ENCODE results near the gene BPIFB2.

The BPIFB2 gene

GRCh38 chr20:33068251-33068939 is 60.9 kb downstream of the BPIFB2 start:
- Histone ChIP-seq H3K9me3 (ENCODE audit: control insufficient read depth, low read length) (no peaks in the 10 kb centered on the region), H3K4me1 (ENCODE audit: control insufficient read depth, insufficient read depth, low read length, poor library complexity, severe bottlenecking) (no peaks in the 10 kb centered on the region)
- WGBS, 2 experiments (ENCODE audit: insufficient coverage in 2 of 2): 85 to 90% methylated on average over 9 to 10 of the region's 12 CpGs

GRCh38 chr20:33069673-33070072 is 62.2 kb downstream of the BPIFB2 start:
- WGBS, 2 experiments (ENCODE audit: insufficient coverage in 2 of 2): 92 to 93% methylated on average over 8 to 9 of the region's 9 CpGs
- Histone ChIP-seq H3K4me3 (ENCODE audit: extremely low read depth, insufficient read depth, low read length, poor library complexity, severe bottlenecking) (no peak overlapping the region), H3K27ac (ENCODE audit: low read depth, low read length, severe bottlenecking) (no peak overlapping the region), H3K36me3 (ENCODE audit: control insufficient read depth, insufficient read depth, low read length) (no peaks in the 10 kb centered on the region), H3K4me1 (ENCODE audit: control insufficient read depth, insufficient read depth, low read length, poor library complexity, severe bottlenecking) (no peaks in the 10 kb centered on the region), H3K9me3 (ENCODE audit: control insufficient read depth, low read length) (no peaks in the 10 kb centered on the region)

More at GRCh38 chr20:33068251-33068939, 60.9 kb downstream of the BPIFB2 start:
- Histone ChIP-seq H3K27ac (ENCODE audit: low read depth, low read length, severe bottlenecking) (no peak overlapping the region), H3K36me3 (ENCODE audit: control insufficient read depth, insufficient read depth, low read length) (no peaks in the 10 kb centered on the region), H3K4me3 (ENCODE audit: extremely low read depth, insufficient read depth, low read length, poor library complexity, severe bottlenecking) (no peak overlapping the region)

GRCh38 chr20:33070111-33071053 is 62.9 kb downstream of the BPIFB2 start:
- no peaks in the 10 kb centered on the region for H3K9me3 ChIP-seq (ENCODE audit: control insufficient read depth, low read length)
- no peaks in the 10 kb centered on the region for H3K36me3 ChIP-seq (ENCODE audit: control insufficient read depth, insufficient read depth, low read length)

GRCh38 chr20:33071198-33071597 is 63.7 kb downstream of the BPIFB2 start:
- Histone ChIP-seq H3K4me1 (ENCODE audit: control insufficient read depth, insufficient read depth, low read length, poor library complexity, severe bottlenecking) (peaks cover 9% of the 10 kb centered on the region), H3K9me3 (ENCODE audit: control insufficient read depth, low read length) (no peaks in the 10 kb centered on the region), H3K4me3 (ENCODE audit: extremely low read depth, insufficient read depth, low read length, poor library complexity, severe bottlenecking) (no peak overlapping the region), H3K36me3 (ENCODE audit: control insufficient read depth, insufficient read depth, low read length) (no peaks in the 10 kb centered on the region), H3K27ac (ENCODE audit: low read depth, low read length, severe bottlenecking) (no peak overlapping the region)
- 58 to 83% methylated on average over 2 to 4 of the region's 5 CpGs for WGBS, 2 experiments (ENCODE audit: insufficient coverage in 2 of 2)

More at GRCh38 chr20:33070111-33071053, 62.9 kb downstream of the BPIFB2 start:
- 89 to 91% methylated on average over 14 to 17 of the region's 19 CpGs for WGBS, 2 experiments (ENCODE audit: insufficient coverage in 2 of 2)
- no peak overlapping the region for H3K4me3 ChIP-seq (ENCODE audit: extremely low read depth, insufficient read depth, low read length, poor library complexity, severe bottlenecking)
- no peak overlapping the region for H3K27ac ChIP-seq (ENCODE audit: low read depth, low read length, severe bottlenecking)
- peaks cover 3% of the 10 kb centered on the region for H3K4me1 ChIP-seq (ENCODE audit: control insufficient read depth, insufficient read depth, low read length, poor library complexity, severe bottlenecking)

GRCh38 chr20:33072362-33072761 is 64.9 kb downstream of the BPIFB2 start:
- peaks cover 10% of the 10 kb centered on the region for H3K4me1 ChIP-seq (ENCODE audit: control insufficient read depth, insufficient read depth, low read length, poor library complexity, severe bottlenecking)
- no peaks in the 10 kb centered on the region for H3K9me3 ChIP-seq (ENCODE audit: control insufficient read depth, low read length)
- H3K27ac ChIP-seq (ENCODE audit: low read depth, low read length, severe bottlenecking): no peak overlapping the region
- no peak overlapping the region for H3K4me3 ChIP-seq (ENCODE audit: extremely low read depth, insufficient read depth, low read length, poor library complexity, severe bottlenecking)
- no peaks in the 10 kb centered on the region for H3K36me3 ChIP-seq (ENCODE audit: control insufficient read depth, insufficient read depth, low read length)
- 82 to 96% methylated on average over 3 of the region's 4 CpGs for WGBS, 2 experiments (ENCODE audit: insufficient coverage in 2 of 2)

- no peak overlapping the region for H3K4me3 ChIP-seq (ENCODE audit: extremely low read depth, insufficient read depth, low read length, poor library complexity, severe bottlenecking)
- H3K36me3 ChIP-seq (ENCODE audit: control insufficient read depth, insufficient read depth, low read length): no peaks in the 10 kb centered on the region
- H3K27ac ChIP-seq (ENCODE audit: low read depth, low read length, severe bottlenecking): no peak overlapping the region
- peaks cover 10% of the 10 kb centered on the region for H3K4me1 ChIP-seq (ENCODE audit: control insufficient read depth, insufficient read depth, low read length, poor library complexity, severe bottlenecking)
- no peaks in the 10 kb centered on the region for H3K9me3 ChIP-seq (ENCODE audit: control insufficient read depth, low read length)
- WGBS, 2 experiments (ENCODE audit: insufficient coverage in 2 of 2): 100% methylated on average over 2 of the region's 2 CpGs
Observed at GRCh38 chr20:33072813-33073212, 65.3 kb downstream of the BPIFB2 start.

All from mesodermal cell (in vitro differentiated cells).